WERI-Rb-1 (cell line): ENCODE measurements around the gene DHX30.

Experiments
- DNase-seq: peaks from one replicate; pipeline ENCODE4 v3.0.0-alpha.2; 2020
- H3K27ac ChIP-seq: fragments of 250-450 bp; sonication (Bioruptor Pico); 2 replicates; pipeline ENCODE4 v1.5.1; 2020; ENCODE audit warnings: mild to moderate bottlenecking, moderate library complexity
- H3K27me3 ChIP-seq: fragments of 250-450 bp; sonication (Bioruptor Pico); 2 replicates; pipeline ENCODE4 v1.5.1; 2021; ENCODE audit warnings: mild to moderate bottlenecking, low read depth, moderate library complexity; ENCODE audit not compliant: insufficient read depth, severe bottlenecking
- H3K36me3 ChIP-seq: fragments of 250-450 bp; sonication (Bioruptor Pico); 2 replicates; pipeline ENCODE4 v1.5.1; 2020; ENCODE audit warnings: mild to moderate bottlenecking, moderate library complexity
- H3K4me3 ChIP-seq: 2 replicates; pipeline ENCODE4 v1.5.1; 2011; ENCODE audit warnings: low read depth, mild to moderate bottlenecking, control low read depth, low read length
- H3K9me3 ChIP-seq: fragments of 250-450 bp; sonication (Bioruptor Pico); 2 replicates; pipeline ENCODE4 v1.5.1; 2021; ENCODE audit warnings: mild to moderate bottlenecking, moderate library complexity; ENCODE audit not compliant: severe bottlenecking
- TF ChIP-seq, protein P1 (sequence below): IDR thresholded peaks from 2 replicates; pipeline ENCODE4 v1.5.1; 2011; ENCODE audit warnings: low read depth, mild to moderate bottlenecking, control low read depth, inconsistent platforms, low read length

The DHX30 gene

DNA sequence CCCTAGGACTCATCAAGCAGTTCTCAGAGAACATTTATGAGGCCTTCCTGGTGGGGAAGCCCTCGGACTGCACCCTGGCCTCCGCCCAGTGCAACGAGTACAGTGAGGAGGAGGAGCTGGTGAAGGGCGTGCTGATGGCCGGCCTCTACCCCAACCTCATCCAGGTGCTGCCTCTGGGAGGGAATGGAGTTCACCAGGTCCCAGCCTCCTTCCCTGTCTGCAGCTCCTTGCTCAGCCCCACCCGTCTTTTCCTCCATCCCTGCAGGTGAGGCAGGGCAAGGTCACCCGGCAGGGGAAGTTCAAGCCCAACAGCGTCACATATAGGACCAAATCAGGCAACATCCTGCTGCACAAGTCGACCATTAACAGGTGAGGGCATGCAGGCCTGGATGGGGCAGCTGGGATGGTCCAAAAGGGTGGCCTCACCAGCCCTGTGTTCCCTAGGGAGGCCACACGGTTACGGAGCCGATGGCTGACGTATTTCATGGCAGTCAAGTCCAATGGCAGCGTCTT is 46.3 kb downstream of the DHX30 start:
- Histone ChIP-seq H3K4me3 (no peak overlapping the region), H3K27ac (no peak overlapping the region), H3K36me3 (peaks cover 92% of the 10 kb centered on the region), H3K27me3 (no peaks in the 10 kb centered on the region), H3K9me3 (no peaks in the 10 kb centered on the region)
- TF ChIP-seq, protein P1, sequence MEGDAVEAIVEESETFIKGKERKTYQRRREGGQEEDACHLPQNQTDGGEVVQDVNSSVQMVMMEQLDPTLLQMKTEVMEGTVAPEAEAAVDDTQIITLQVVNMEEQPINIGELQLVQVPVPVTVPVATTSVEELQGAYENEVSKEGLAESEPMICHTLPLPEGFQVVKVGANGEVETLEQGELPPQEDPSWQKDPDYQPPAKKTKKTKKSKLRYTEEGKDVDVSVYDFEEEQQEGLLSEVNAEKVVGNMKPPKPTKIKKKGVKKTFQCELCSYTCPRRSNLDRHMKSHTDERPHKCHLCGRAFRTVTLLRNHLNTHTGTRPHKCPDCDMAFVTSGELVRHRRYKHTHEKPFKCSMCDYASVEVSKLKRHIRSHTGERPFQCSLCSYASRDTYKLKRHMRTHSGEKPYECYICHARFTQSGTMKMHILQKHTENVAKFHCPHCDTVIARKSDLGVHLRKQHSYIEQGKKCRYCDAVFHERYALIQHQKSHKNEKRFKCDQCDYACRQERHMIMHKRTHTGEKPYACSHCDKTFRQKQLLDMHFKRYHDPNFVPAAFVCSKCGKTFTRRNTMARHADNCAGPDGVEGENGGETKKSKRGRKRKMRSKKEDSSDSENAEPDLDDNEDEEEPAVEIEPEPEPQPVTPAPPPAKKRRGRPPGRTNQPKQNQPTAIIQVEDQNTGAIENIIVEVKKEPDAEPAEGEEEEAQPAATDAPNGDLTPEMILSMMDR = no peak
- DNase-seq = no peak

DNA sequence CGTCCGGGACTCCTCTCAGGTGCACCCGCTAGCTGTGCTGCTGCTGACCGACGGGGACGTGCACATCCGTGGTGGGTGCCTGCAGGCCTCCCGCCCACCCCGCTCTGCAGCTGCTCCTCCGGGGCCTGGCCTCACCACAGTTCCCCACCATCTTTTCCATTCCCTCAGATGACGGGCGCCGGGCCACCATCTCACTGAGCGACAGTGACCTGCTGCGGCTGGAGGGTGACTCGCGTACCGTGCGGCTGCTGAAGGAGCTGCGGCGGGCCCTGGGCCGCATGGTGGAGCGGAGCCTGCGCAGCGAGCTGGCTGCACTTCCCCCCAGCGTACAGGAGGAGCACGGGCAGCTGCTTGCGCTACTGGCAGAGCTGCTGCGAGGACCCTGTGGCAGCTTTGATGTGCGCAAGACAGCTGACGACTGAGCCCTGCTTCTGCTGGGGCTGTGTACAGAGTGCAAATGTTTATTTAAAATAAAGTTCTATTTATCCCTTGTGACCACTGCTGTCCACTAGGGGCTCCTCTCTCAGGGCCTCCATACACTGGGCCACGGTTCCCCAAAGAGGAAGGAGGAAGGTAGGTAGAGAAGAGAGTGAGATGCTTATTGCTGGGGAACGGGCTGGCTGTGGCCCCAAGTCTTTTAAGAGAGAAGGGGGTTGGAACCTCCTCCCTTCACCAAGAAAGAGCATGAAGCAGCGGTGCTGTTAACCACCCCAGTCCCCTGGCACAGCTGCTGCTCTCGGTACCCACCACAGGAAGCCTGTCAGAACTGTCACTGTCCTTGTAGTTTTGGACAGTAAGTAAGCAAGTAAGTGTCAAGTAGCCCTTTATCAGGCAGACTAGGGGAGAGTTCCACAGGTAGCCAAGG is 47.0 kb downstream of the DHX30 start:
- TF ChIP-seq, protein P1 = peak; percentile 39
- peaks cover 92% of the 10 kb centered on the region for H3K36me3 ChIP-seq
- no peaks in the 10 kb centered on the region for H3K9me3 ChIP-seq

DNA sequence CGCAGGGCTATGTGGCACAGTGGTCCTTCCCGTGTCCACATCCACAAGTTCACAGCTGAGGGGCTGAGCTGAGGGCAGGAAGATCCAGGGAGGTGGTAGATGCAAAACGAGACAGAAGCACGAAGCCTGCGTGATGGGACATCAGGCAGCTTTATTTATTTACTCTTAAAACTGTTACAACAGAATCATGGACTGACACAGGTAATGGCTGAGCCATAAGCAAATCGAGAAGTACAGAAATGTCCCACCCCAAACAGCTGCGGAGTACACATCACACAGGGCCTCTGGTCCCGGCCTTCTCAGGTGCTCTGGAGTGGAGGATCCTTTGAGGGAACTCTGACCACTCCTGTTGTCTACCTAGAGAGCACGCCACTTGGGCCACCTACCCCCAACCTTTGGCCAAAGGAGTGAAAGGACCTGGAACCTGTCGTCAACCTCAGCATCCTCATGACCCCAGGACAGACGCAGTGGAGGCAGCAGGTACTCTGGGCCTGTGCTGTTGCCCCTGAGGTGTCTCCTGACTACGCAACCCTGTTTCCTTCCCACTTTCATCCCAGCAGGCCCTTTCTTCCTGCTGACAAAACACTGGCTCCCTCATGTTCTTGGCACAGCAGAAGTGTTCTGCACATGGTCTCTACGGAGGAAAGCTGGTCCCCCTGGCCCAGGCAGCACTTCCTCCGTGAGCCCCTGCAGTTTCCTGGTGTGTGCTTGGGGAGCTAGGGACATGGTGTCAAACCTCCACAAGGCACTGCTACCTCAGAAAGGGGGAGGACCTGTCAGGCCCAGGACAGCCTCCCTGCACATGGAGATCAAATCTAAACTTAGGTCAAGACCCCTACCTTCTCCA is 47.8 kb downstream of the DHX30 start:
- DNase-seq = no peak
- Histone ChIP-seq H3K27me3 (no peaks in the 10 kb centered on the region), H3K4me3 (no peak overlapping the region), H3K27ac (no peak overlapping the region), H3K9me3 (no peaks in the 10 kb centered on the region), H3K36me3 (peaks cover 92% of the 10 kb centered on the region)
- TF ChIP-seq, protein P1 = no peak

More for the DNA sequence above, 47.0 kb downstream of the DHX30 start:
- no peak overlapping the region for H3K4me3 ChIP-seq
- DNase-seq = peak; percentile 36
- H3K27ac ChIP-seq = no peak overlapping the region
- H3K27me3 ChIP-seq = no peaks in the 10 kb centered on the region

DNA sequence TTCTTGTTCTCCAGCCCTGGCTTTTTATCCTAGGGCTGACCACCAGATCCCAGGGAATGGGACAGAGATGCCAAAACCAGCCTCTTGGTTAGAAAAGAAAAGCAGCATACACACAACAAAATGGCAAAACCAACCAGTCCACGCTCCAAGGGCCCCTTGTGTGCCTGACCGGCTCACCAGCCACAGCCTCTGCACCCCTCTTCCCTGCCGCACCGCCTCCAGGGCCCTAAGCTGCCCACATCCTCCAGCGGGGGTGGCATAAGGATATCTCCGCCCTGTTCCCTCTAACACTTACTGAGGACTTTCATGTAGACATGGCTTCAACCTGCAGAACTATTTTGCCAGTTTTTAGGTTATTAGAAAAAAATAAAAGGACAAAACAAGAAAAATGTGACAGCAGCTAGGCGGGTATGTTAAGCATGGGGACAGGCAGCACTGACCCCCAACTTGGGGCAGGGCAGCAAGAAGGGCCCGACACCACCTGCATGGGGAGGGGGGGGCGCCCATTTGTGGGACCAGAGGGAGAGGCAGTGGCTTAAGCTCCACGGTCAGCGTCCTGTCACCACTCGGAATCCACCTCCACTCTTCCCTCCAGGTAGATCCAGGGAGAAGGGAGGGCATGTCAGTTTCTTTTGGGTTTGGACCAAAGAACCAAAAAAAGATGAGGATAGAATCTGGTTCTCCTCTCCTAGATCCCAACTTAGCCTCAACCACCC is 49.1 kb downstream of the DHX30 start:
- peaks cover 88% of the 10 kb centered on the region for H3K36me3 ChIP-seq
- no peaks in the 10 kb centered on the region for H3K27me3 ChIP-seq
- TF ChIP-seq, protein P1 = no peak
- no peak overlapping the region for H3K4me3 ChIP-seq
- no peak for DNase-seq
- H3K9me3 ChIP-seq = no peaks in the 10 kb centered on the region
- H3K27ac ChIP-seq = no peak overlapping the region
